ENCODE results near the gene SLC6A17. TPM values are rescaled to one million over a fixed set of nuclear protein-coding genes. Genes with fewer than 3 reads are reported as not detected.

The SLC6A17 gene
- total RNA-seq, 1 donor from 2014 or later, result 0.35 TPM

DNA sequence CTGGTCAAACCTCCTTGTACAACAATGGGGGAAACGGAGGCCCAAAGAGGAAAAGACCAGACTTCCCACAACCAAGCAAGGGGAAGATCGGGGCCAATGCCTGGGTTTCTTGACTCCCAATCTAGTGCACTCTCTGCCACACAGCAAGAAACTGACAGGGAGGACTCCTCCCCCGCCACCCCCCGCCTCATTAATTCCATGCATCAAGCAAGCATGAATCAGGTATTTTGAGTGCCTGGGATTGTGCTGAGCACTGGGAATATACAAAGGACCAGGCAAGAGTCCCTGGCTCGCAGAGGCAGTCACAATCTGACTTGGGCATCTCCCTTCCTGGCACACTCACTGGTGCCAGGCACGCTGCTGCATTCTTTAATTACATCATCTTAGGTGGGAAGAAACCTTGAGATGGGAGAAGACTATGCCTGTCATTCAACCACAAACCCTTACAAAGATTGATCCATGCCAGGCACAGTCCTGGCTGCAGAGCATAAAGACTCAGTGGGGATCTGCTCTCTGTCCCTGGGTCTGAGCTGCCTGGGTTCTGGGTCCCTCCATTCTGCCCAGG is 55.4 kb downstream of the SLC6A17 start:
- TF ChIP-seq, protein P1, sequence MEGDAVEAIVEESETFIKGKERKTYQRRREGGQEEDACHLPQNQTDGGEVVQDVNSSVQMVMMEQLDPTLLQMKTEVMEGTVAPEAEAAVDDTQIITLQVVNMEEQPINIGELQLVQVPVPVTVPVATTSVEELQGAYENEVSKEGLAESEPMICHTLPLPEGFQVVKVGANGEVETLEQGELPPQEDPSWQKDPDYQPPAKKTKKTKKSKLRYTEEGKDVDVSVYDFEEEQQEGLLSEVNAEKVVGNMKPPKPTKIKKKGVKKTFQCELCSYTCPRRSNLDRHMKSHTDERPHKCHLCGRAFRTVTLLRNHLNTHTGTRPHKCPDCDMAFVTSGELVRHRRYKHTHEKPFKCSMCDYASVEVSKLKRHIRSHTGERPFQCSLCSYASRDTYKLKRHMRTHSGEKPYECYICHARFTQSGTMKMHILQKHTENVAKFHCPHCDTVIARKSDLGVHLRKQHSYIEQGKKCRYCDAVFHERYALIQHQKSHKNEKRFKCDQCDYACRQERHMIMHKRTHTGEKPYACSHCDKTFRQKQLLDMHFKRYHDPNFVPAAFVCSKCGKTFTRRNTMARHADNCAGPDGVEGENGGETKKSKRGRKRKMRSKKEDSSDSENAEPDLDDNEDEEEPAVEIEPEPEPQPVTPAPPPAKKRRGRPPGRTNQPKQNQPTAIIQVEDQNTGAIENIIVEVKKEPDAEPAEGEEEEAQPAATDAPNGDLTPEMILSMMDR (conservative IDR thresholded peaks at IDR 0.05; ENCODE audit: low read depth, low read length), result no peak
- no peak overlapping the region for H3K4me3 ChIP-seq (ENCODE audit: low read depth, low read length)
- no peak for DNase-seq (ENCODE audit: low read depth)

DNA sequence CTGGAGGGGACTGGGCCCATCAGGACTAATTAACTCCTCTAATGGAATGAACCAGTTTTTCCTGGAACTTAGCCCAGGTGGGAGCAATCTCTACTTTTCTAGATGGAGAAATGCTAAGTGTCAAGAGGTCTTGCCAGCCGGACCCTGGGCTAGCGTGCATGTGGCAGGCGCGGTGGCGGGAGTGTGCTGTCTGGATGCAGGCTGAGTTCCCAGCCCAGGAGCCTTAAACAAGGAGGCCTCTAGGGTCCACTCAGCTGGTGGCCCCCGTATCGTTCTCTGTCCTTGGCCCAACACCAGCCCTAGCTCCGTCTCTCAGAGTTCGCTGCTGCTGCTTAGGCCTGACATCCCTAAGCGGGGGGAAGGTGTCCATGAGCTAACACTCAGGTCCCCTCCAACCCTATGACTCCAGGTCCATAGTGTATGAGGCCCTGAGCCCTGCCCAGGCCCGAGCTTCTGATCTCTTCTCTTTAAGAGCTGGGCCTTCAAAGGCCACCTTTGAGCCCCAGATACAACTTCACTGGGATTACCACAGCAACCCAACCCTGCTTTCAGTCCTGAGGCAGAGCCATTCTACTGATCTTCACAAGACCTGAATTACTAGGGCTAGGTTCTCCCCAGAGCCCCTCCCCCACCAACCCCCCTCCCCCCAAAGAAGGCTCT is 56.1 kb downstream of the SLC6A17 start:
- no peak overlapping the region for H3K4me3 ChIP-seq (ENCODE audit: low read depth, low read length)
- no peak for DNase-seq (ENCODE audit: low read depth)
- TF ChIP-seq, protein P1 (conservative IDR thresholded peaks at IDR 0.05; ENCODE audit: low read depth, low read length), result no peak

DNA sequence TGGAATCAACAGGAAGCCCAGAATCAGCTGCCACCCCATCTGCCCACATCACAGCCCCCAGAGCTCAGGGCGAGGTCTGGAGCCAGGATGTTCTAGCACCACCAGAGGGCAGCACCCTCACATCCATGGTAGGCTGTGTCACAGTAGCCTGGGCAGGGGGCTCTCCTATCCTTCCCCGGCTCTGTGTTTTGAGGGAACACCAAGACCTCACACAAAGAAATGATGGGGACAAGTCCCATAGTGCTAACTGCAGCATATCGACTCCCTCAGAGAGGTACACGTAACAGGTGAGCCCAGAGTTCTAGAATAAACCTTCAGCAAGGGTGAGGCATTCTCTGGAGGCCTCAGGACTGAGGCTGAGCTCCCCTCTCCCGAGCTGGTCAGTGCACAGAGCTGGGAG is 57.5 kb downstream of the SLC6A17 start:
- TF ChIP-seq, protein P1 (conservative IDR thresholded peaks at IDR 0.05; ENCODE audit: low read depth, low read length), result peak; percentile 96
- H3K4me3 ChIP-seq (ENCODE audit: low read depth, low read length), result no peak overlapping the region
- DNase-seq (ENCODE audit: low read depth), result no peak

DNA sequence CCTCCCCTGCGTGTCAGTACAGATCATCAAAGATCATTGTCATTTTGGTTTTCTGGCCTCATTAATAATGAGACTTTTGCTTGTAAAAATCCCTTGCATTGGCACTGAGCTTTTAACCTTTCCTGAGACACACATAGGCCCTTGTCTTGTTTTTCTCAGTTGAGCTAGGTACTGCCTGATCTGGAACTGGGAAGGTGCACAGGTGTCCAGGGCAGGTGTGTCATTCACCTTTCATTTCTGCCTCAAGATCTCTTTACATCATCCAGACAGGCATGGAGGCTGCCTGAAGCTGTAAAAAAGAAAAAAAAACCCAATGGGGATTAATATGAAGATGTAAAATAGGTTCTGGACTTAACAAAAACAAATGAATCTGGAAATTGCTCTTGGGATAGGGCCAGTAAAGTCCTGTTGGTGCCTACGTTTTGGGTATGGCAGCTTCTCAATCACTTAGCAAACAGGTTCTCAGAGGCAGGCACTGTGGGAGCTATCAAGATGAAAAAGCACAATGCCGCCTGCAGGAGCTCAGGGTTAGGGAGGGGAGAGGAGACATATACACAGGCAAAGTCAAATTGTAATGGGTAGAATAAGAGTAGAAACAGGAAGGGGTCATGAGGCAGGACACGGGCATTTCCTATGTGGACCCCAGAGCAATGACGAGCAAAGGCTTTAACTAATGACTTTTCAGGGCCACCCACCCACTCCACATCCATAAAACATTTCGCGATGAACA is 58.8 kb downstream of the SLC6A17 start:
- peak overlapping the region; percentile 64 for H3K4me3 ChIP-seq (ENCODE audit: low read depth, low read length)

DNA sequence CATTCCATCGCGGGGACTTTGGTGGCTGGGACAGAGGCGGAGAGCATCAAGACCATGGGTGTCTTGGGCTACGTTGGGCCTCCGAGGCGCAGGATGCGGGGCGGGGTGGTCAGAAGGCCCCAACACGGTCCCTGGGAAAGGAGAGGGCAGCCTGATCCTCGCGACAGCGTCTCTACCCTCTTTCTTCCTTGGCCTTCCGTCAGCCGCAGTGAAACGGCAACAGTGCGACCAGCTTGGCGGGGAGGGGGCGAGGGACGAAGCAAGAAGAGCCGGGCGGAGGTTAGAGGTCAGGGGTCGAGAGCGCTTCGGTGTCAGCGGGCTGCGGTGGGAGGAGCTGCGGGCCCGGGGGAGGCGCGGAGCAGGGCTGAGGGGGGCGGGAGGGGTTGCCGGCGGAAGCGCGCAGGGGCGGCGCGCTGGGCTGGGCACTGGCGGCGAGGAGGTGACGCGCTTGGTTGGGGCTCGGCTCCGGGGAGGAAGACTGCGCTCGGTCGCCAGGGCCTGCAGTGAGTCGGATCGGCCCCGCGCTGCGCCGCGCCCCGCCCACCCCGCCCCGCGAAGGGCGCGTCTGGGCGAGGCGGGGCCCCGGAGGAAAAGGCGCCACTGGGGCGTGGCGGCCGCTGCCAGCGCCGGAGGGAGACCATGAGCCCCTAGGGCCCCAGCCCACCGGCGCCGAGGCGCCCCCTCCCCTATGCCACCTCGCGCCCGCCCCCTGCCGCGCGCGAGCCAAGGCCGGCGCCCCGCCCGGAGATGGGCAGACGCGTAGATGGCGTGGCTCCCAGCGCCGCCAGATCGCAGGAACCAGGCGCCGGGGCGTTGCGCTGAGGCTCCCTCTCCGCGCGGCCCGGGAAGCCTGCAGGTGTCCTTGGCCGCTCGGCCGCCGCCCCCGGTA is 59.7 kb downstream of the SLC6A17 start, which contains the start of gene KCNC4:
Gene KCNC4 (plus strand): TSS at position 600 of the 889 bp plus-strand sequence. CDS start 1,186 bp downstream, outside the sequence.
- DNase-seq (ENCODE audit: low read depth), result no peak
- TF ChIP-seq, protein P1 (conservative IDR thresholded peaks at IDR 0.05; ENCODE audit: low read depth, low read length), result no peak
- H3K4me3 ChIP-seq (ENCODE audit: low read depth, low read length), result peak within 1 kb of the TSS; percentile 64

More for the DNA sequence above, 58.8 kb downstream of the SLC6A17 start:
- no peak for DNase-seq (ENCODE audit: low read depth)
- TF ChIP-seq, protein P1 (conservative IDR thresholded peaks at IDR 0.05; ENCODE audit: low read depth, low read length), result no peak

Measured in epithelial cell of proximal tubule (primary cell).